A673 (cell line): ENCODE results near the gene WDR17. TPM values are rescaled to one million over a fixed set of nuclear protein-coding genes. Genes with fewer than 3 reads are reported as not detected.

ENCODE experiments used
- BruUV-seq: library from RNA; stranded (reverse); fragments of 400-500 nt; replicated peaks from 2 replicates; lab custom pipeline; 2021; lab: Mats Ljungman, UMichigan
- CTCF ChIA-PET: fragments of 300-600 bp; sonication (Branson Sonifier 250); formaldehyde crosslinking; loops from one replicate; lab custom pipeline; 2022; ENCODE audit warnings: antibody characterized with exemption; lab: Charles Lee
- POLR2A ChIA-PET: fragments of 300-600 bp; sonication (Branson Sonifier 250); formaldehyde crosslinking; loops from one replicate; lab custom pipeline; 2022; ENCODE audit warnings: antibody characterized with exemption; ENCODE audit not compliant: low non-redundant PET; lab: Charles Lee
- DNase-seq: peaks from one replicate; pipeline ENCODE4 v3.0.0-alpha.2; 2015; ENCODE audit warnings: low spot score
- H3K27ac ChIP-seq: fragments of 200-600 bp; sonication (generic); 2 replicates; pipeline ENCODE4 v1.5.1; 2016; ENCODE audit warnings: mixed run types, low read depth, mild to moderate bottlenecking, mixed read lengths, antibody characterized with exemption, low read length; ENCODE audit not compliant: poor library complexity, severe bottlenecking
- H3K27me3 ChIP-seq: fragments of 200-600 bp; sonication (generic); replicated peaks from 2 replicates; pipeline ENCODE4 v1.6.1; 2017; ENCODE audit warnings: mixed run types, low read depth, mild to moderate bottlenecking, mixed read lengths, antibody characterized with exemption, low read length; ENCODE audit not compliant: insufficient read depth, poor library complexity
- H3K36me3 ChIP-seq: fragments of 200-600 bp; sonication (generic); 2 replicates; pipeline ENCODE4 v1.6.1; 2016; ENCODE audit warnings: mixed run types, mild to moderate bottlenecking, mixed read lengths, antibody characterized with exemption, low read length; ENCODE audit not compliant: insufficient read depth, poor library complexity, severe bottlenecking
- H3K4me1 ChIP-seq: fragments of 200-600 bp; sonication (generic); 2 replicates; pipeline ENCODE4 v1.6.1; 2017; ENCODE audit warnings: mixed run types, mild to moderate bottlenecking, mixed read lengths, antibody characterized with exemption, low read length; ENCODE audit not compliant: insufficient read depth, poor library complexity, severe bottlenecking
- H3K4me3 ChIP-seq: fragments of 200-600 bp; sonication (generic); 2 replicates; pipeline ENCODE4 v1.5.1; 2016; ENCODE audit warnings: low read depth, mixed run types, mild to moderate bottlenecking, mixed read lengths, low read length; ENCODE audit not compliant: poor library complexity, severe bottlenecking
- H3K9me3 ChIP-seq: fragments of 200-600 bp; sonication (generic); 2 replicates; pipeline ENCODE4 v1.6.1; 2016; ENCODE audit warnings: mixed run types, low read depth, mild to moderate bottlenecking, mixed read lengths, antibody characterized with exemption, low read length; ENCODE audit not compliant: poor library complexity, severe bottlenecking
- EZH2 ChIP-seq: fragments of 200-600 bp; sonication (generic); IDR thresholded peaks from 2 replicates; pipeline ENCODE4 v1.6.1; 2017; ENCODE audit warnings: borderline replicate concordance, low read depth, mild to moderate bottlenecking, mixed read lengths, antibody characterized with exemption, low read length; ENCODE audit not compliant: poor library complexity, severe bottlenecking
- intact Hi-C: fragments of 100-400 bp; cut with micrococcal nuclease; formaldehyde crosslinking; loops from one replicate; pipeline ENCODE4 v1.10.0; 2022; ENCODE audit not compliant: unreplicated experiment
- total RNA-seq: library from RNA; stranded (reverse); gene quantifications from 2 replicates; pipeline ENCODE4 v1.2.3, GENCODE V29; 2021
- TF ChIP-seq, protein P1 (sequence below): fragments of 300-800, 200-600 bp; sonication (generic); conservative IDR thresholded peaks from 2 replicates; pipeline ENCODE4 v1.5.1; 2017; ENCODE audit warnings: low read depth, mild to moderate bottlenecking, antibody characterized with exemption, low read length, moderate library complexity, mixed read lengths

WDR17 gene
- total RNA-seq, 1 experiment from 2014 or later = 6.9 TPM

DNA sequence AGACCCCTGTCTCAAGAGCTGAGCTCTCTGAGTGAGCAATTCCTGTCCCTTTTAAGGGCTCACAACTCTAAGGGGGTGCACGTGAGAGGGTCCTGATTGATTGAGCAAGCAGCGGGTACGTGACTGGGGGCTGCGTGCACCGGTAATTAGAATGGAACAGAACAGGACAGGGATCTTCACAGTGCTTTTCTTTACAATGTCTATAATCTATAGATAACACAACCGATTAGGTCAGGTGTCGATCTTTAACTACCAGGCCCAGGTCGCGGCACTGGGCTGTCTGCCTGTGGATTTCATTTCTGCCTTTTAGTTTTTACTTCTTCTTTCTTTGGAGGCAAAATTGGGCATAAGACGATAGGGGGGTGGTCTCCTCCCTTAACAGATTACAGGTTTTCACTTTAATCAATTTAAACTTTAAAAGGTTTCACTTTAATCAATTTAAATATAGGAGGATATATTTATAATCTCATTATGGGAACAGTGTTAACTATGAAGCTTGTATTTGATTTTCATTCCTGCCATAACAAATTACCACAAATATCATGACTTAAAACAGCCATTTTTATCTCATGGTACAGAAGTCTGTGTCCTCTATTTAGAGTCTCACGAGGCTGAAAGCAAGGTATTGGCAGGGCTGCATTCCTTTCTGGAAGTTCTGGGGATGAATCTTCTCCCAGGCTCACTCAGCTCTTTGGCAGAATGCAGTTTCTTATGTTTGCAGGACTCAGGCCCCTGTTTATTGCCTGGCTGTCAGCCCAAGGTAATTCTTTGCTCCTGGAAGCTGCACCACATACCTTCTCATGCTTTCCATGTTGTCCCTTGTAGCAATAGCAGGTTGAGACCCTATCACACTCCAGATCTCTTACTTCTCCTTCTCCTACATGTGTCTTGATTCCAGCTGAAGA, 124.5 kb downstream of the WDR17 start:
- intact Hi-C loops = no loop called here
- no peaks in the 10 kb centered on the region for H3K27me3 ChIP-seq
- ChIA-PET CTCF (no interaction called here), POLR2A (no interaction called here)
- no peak overlapping the region for H3K4me3 ChIP-seq
- DNase-seq = no peak
- no TSS peak for BruUV-seq
- no peaks in the 10 kb centered on the region for H3K4me1 ChIP-seq
- TF ChIP-seq EZH2 = no peak
- TF ChIP-seq, protein P1, sequence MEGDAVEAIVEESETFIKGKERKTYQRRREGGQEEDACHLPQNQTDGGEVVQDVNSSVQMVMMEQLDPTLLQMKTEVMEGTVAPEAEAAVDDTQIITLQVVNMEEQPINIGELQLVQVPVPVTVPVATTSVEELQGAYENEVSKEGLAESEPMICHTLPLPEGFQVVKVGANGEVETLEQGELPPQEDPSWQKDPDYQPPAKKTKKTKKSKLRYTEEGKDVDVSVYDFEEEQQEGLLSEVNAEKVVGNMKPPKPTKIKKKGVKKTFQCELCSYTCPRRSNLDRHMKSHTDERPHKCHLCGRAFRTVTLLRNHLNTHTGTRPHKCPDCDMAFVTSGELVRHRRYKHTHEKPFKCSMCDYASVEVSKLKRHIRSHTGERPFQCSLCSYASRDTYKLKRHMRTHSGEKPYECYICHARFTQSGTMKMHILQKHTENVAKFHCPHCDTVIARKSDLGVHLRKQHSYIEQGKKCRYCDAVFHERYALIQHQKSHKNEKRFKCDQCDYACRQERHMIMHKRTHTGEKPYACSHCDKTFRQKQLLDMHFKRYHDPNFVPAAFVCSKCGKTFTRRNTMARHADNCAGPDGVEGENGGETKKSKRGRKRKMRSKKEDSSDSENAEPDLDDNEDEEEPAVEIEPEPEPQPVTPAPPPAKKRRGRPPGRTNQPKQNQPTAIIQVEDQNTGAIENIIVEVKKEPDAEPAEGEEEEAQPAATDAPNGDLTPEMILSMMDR = no peak
- no peaks in the 10 kb centered on the region for H3K36me3 ChIP-seq
- no peaks in the 10 kb centered on the region for H3K9me3 ChIP-seq
- no peak overlapping the region for H3K27ac ChIP-seq

DNA sequence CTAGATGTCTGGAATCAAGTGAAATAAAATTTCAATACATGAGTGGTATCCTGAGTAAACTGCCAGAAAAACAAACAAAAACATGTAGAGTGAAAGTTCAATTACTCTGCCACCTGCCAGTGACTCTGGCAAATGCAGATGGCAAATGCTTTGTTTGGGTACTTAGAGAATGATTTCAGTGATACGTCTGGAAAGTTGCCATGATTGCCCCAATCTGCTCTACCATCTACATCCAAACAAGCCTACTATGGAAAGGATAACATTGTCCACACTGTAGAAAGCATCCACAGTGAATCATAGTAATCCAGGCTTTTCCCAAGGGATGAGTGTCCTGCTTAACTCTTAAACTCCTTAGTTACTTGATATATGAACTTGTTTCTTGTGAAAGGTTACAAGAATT, 126.3 kb downstream of the WDR17 start:
- POLR2A ChIA-PET = no interaction called here
- TF ChIP-seq EZH2 = no peak
- TF ChIP-seq, protein P1 = no peak
- H3K4me1 ChIP-seq = no peaks in the 10 kb centered on the region
- H3K27ac ChIP-seq = no peak overlapping the region
- H3K4me3 ChIP-seq = no peak overlapping the region
- no TSS peak for BruUV-seq
- no peaks in the 10 kb centered on the region for H3K9me3 ChIP-seq
- intact Hi-C loops = no loop called here
- no peaks in the 10 kb centered on the region for H3K27me3 ChIP-seq
- CTCF ChIA-PET = no interaction called here
- no peaks in the 10 kb centered on the region for H3K36me3 ChIP-seq
- peak; percentile 2 for DNase-seq

DNA sequence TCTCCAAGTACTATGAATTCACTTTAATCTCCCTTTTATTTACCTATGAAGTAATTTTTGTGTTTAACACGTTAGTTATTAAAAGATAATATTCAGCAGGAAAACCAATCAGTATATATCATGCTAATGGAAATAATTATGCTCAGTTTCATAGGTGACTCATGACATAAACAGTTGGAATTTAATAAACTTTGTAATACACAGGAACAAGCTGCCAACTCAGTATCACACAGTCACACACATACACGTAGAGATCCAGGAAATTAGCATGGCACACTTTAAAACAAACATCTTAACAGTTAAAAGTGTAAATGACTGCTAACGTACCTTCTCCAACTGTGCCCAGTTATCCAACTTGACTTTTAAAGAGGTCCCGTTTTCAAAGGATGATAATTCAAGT, 127.5 kb downstream of the WDR17 start:
- CTCF ChIA-PET = no interaction called here

More for the DNA sequence above, 127.5 kb downstream of the WDR17 start:
- no peak for TF ChIP-seq EZH2
- TF ChIP-seq, protein P1 = no peak
- no TSS peak for BruUV-seq
- intact Hi-C loops = no loop called here
- no peak for DNase-seq
- no peaks in the 10 kb centered on the region for H3K27me3 ChIP-seq
- H3K4me1 ChIP-seq = no peaks in the 10 kb centered on the region
- POLR2A ChIA-PET = no interaction called here
- H3K4me3 ChIP-seq = no peak overlapping the region
- no peaks in the 10 kb centered on the region for H3K36me3 ChIP-seq
- H3K9me3 ChIP-seq = no peaks in the 10 kb centered on the region
- H3K27ac ChIP-seq = no peak overlapping the region
